Tibial artery (tissue), 4 donors: ENCODE results near the gene ZRANB3.

Experiments
- DNase-seq, 2 donors: peaks; one replicate each; pipeline ENCODE4 v3.0.0-alpha.2; 2019
- H3K27ac ChIP-seq, 2 donors: fragments of 200-600 bp; sonication (generic) in 1 of 2; 1 replicate in 1 of 2; 2 replicates in 1 of 2; pipeline ENCODE4 v1.5.1; 2018 to 2019; ENCODE audit warnings: mild to moderate bottlenecking in 1 of 2
- H3K27me3 ChIP-seq, 2 donors: fragments of 200-600 bp; sonication (generic) in 1 of 2; one replicate each; pipeline versions ENCODE4 v1.5.1 to v1.6.0; 2016 to 2019
- H3K36me3 ChIP-seq, 3 donors: fragments of 200-600 bp; sonication (generic) in 2 of 3; one replicate each; pipeline ENCODE4 v1.5.1; 2016 to 2019; ENCODE audit warnings: mild to moderate bottlenecking in 2 of 3
- H3K4me1 ChIP-seq, 4 donors: fragments of 200-600 bp; sonication (generic) in 2 of 4; 1 replicate in 3 of 4; 2 replicates in 1 of 4; pipeline ENCODE4 v1.5.1; 2016 to 2019
- H3K4me3 ChIP-seq, 2 donors: fragments of 200-600 bp; sonication (generic) in 1 of 2; 1 replicate in 1 of 2; 2 replicates in 1 of 2; pipeline ENCODE4 v1.5.1; 2018 to 2019; ENCODE audit warnings: mild to moderate bottlenecking in 2 of 2
- H3K9me3 ChIP-seq, 3 donors: fragments of 200-600 bp; sonication (generic) in 1 of 3; one replicate each; pipeline ENCODE4 v1.5.1; 2016 to 2019
- CTCF ChIP-seq, 2 experiments: fragments of 200-600 bp in 1 of 2; fragments of 450-650 bp in 1 of 2; IDR thresholded peaks; one replicate each; pipeline ENCODE4 v1.5.1; 2017 to 2019; ENCODE audit warnings: antibody characterized with exemption in 2 of 2, mild to moderate bottlenecking in 1 of 2, moderate library complexity in 1 of 2
- intact Hi-C: fragments of 100-400 bp; cut with DNase I; formaldehyde crosslinking; loops from one replicate; pipeline ENCODE4 v1.15.0; 2023; ENCODE audit warnings: low total_unique reads

ZRANB3 gene

GRCh38 chr2:135246711-135247270 is 284.2 kb downstream of the ZRANB3 start:
- Histone ChIP-seq H3K27ac (no peak overlapping the region), H3K4me1 (no peaks in the 10 kb centered on the region), H3K9me3 (peaks cover 0 to 11% (median 7%) of the 10 kb centered on the region in 3 donors), H3K4me3 (no peak overlapping the region), H3K27me3 (no peaks in the 10 kb centered on the region), H3K36me3 (peaks cover 6 to 13% (median 12%) of the 10 kb centered on the region in 3 donors)
- TF ChIP-seq CTCF (IDR thresholded peaks at IDR 0.05) = no peak
- intact Hi-C loops = no loop called here
- no peak for DNase-seq

GRCh38 chr2:135245071-135245470 is 285.9 kb downstream of the ZRANB3 start:
- TF ChIP-seq CTCF (IDR thresholded peaks at IDR 0.05) = no peak
- H3K9me3 ChIP-seq = peaks cover 0 to 3% (median 0%) of the 10 kb centered on the region in 3 donors
- no peaks in the 10 kb centered on the region for H3K4me1 ChIP-seq
- intact Hi-C loops = no loop called here
- DNase-seq = no peak
- no peak overlapping the region for H3K4me3 ChIP-seq
- H3K27ac ChIP-seq = no peak overlapping the region
- no peaks in the 10 kb centered on the region for H3K27me3 ChIP-seq
- peaks cover 0 to 6% (median 2%) of the 10 kb centered on the region in 3 donors for H3K36me3 ChIP-seq

- no peak for DNase-seq
- Histone ChIP-seq H3K36me3 (no peaks in the 10 kb centered on the region), H3K4me3 (no peak overlapping the region), H3K9me3 (no peaks in the 10 kb centered on the region), H3K4me1 (no peaks in the 10 kb centered on the region), H3K27ac (no peak overlapping the region), H3K27me3 (no peaks in the 10 kb centered on the region)
- no peak for TF ChIP-seq CTCF (IDR thresholded peaks at IDR 0.05)
- intact Hi-C loops = no loop called here
Measured at GRCh38 chr2:135238651-135239050, 292.4 kb downstream of the ZRANB3 start.

- Histone ChIP-seq H3K9me3 (no peaks in the 10 kb centered on the region), H3K27me3 (no peaks in the 10 kb centered on the region), H3K36me3 (peaks cover 0 to 3% (median 0%) of the 10 kb centered on the region in 3 donors), H3K4me1 (peaks cover 0 to 14% (median 0%) of the 10 kb centered on the region in 4 donors), H3K4me3 (no peak overlapping the region), H3K27ac (no peak overlapping the region)
- no peak for DNase-seq
- intact Hi-C loops = no loop called here
- TF ChIP-seq CTCF (IDR thresholded peaks at IDR 0.05) = no peak
Measured at GRCh38 chr2:135230150-135230549, 300.9 kb downstream of the ZRANB3 start.

GRCh38 chr2:135227386-135227785 is 303.6 kb downstream of the ZRANB3 start:
- intact Hi-C loops = no loop called here
- Histone ChIP-seq H3K36me3 (peaks cover 0 to 3% (median 0%) of the 10 kb centered on the region in 3 donors), H3K4me1 (peaks cover 0 to 14% (median 0%) of the 10 kb centered on the region in 4 donors), H3K27ac (no peak overlapping the region), H3K27me3 (no peaks in the 10 kb centered on the region), H3K4me3 (no peak overlapping the region), H3K9me3 (no peaks in the 10 kb centered on the region)
- no peak for TF ChIP-seq CTCF (IDR thresholded peaks at IDR 0.05)
- no peak for DNase-seq

- H3K4me1 ChIP-seq = peaks cover 0 to 14% (median 0%) of the 10 kb centered on the region in 4 donors
- no peak overlapping the region for H3K4me3 ChIP-seq
- H3K9me3 ChIP-seq = no peaks in the 10 kb centered on the region
- no peak overlapping the region for H3K27ac ChIP-seq
- DNase-seq = no peak
- TF ChIP-seq CTCF (IDR thresholded peaks at IDR 0.05) = no peak
- H3K36me3 ChIP-seq = peaks cover 0 to 3% (median 0%) of the 10 kb centered on the region in 3 donors
- intact Hi-C loops = no loop called here
- H3K27me3 ChIP-seq = no peaks in the 10 kb centered on the region
Measured at GRCh38 chr2:135226961-135227360, 304.1 kb downstream of the ZRANB3 start.
